Body of pancreas (tissue), 4 donors: ENCODE measurements around the gene AKAP6. TPM values are rescaled to one million over a fixed set of nuclear protein-coding genes. Genes with fewer than 3 reads are reported as not detected.

Experiments
- ATAC-seq: fragments of 150-250 bp; one replicate; pipeline ENCODE4 v1.9.1; 2016
- DNase-seq, 4 donors: peaks; one replicate each; pipeline ENCODE4 v3.0.0-alpha.2; 2019
- H3K27ac ChIP-seq, 4 donors: fragments of 200-600 bp; sonication (generic); 1 replicate in 3 of 4; 2 replicates in 1 of 4; pipeline versions ENCODE4 v1.5.1 to v1.6.1; 2016 to 2019; ENCODE audit warnings: mild to moderate bottlenecking in 1 of 4, mixed read lengths in 1 of 4, moderate library complexity in 1 of 4
- H3K27me3 ChIP-seq, 2 donors: fragments of 200-600 bp; sonication (generic); one replicate each; pipeline ENCODE4 v1.6.0; 2016; ENCODE audit warnings: mild to moderate bottlenecking in 1 of 2
- H3K36me3 ChIP-seq, 2 donors: fragments of 200-600 bp; sonication (generic); replicated peaks in 1 of 2; 2 replicates each; pipeline ENCODE4 v1.5.1; 2016; ENCODE audit warnings: low read depth in 2 of 2; ENCODE audit not compliant: insufficient read depth in 1 of 2
- H3K4me1 ChIP-seq: fragments of 200-600 bp; sonication (generic); one replicate; pipeline ENCODE4 v1.6.0; 2016
- H3K4me3 ChIP-seq, 2 donors: fragments of 200-600 bp; sonication (generic); 1 replicate in 1 of 2; 2 replicates in 1 of 2; pipeline ENCODE4 v1.5.1; 2016 to 2019
- H3K9me3 ChIP-seq, 3 donors: fragments of 200-600 bp; sonication (generic); 1 replicate in 2 of 3; 2 replicates in 1 of 3; pipeline ENCODE4 v1.5.1; 2016
- POLR2A ChIP-seq, 3 donors: fragments of 450-650 bp; IDR thresholded peaks; one replicate each; pipeline ENCODE4 v1.6.1; 2016; ENCODE audit warnings: antibody characterized with exemption in 3 of 3, mild to moderate bottlenecking in 2 of 3
- WGBS, 2 donors: methylation state at CpG; one replicate each; pipeline ENCODE4 v1.1.5; 2017; 5-methylcytosine and 5-hydroxymethylcytosine counted together
- intact Hi-C: fragments of 100-400 bp; cut with DNase I; formaldehyde crosslinking; loops from one replicate; pipeline ENCODE4 v1.15.1; 2023
- total RNA-seq, 2 donors: library from RNA; depleted of rRNA; stranded (reverse); fragments of >200 nt; gene quantifications; one replicate each; pipeline ENCODE4 v1.1.0, GENCODE V29; 2016
- TF ChIP-seq, protein P1 (sequence below), 7 experiments: fragments of 450-650 bp in 4 of 7; fragments of 200-600 bp in 3 of 7; sonication (generic) in 3 of 7; IDR thresholded peaks; one replicate each; pipeline ENCODE4 v1.5.1; 2016 to 2019; ENCODE audit warnings: antibody characterized with exemption in 7 of 7

Gene AKAP6
- total RNA-seq, 2 donors from 2014 or later, result 2.0 to 2.9 TPM

DNA sequence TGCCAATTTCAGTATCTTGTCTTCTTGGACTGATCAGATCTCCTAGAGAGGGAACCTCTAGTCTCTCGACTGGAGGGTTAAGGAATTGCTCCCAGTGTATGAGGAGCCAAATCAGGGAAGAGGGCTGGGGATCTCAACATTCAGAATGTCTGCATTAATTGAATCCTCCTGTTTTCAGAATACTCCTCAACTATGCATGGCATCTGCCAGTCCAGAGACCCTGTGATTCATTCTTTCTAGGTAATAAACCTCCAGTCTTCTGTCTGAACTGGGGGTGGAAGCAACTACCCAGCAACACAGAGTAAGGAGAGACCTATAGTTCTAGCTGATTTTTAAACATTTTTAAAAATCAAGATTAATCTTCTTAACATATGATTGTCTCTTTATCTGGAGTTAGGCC lies 92.7 kb downstream of the AKAP6 start:
- no peaks in the 10 kb centered on the region for H3K9me3 ChIP-seq
- H3K27me3 ChIP-seq, result no peaks in the 10 kb centered on the region
- ATAC-seq (no peak), DNase-seq (no peak)
- intact Hi-C loops, result no loop called here
- H3K36me3 ChIP-seq, result no peaks in the 10 kb centered on the region
- no peak overlapping the region for H3K27ac ChIP-seq
- no peaks in the 10 kb centered on the region for H3K4me1 ChIP-seq
- no peak overlapping the region for H3K4me3 ChIP-seq
- TF ChIP-seq POLR2A (IDR thresholded peaks at IDR 0.05), result no peak
- TF ChIP-seq, protein P1, sequence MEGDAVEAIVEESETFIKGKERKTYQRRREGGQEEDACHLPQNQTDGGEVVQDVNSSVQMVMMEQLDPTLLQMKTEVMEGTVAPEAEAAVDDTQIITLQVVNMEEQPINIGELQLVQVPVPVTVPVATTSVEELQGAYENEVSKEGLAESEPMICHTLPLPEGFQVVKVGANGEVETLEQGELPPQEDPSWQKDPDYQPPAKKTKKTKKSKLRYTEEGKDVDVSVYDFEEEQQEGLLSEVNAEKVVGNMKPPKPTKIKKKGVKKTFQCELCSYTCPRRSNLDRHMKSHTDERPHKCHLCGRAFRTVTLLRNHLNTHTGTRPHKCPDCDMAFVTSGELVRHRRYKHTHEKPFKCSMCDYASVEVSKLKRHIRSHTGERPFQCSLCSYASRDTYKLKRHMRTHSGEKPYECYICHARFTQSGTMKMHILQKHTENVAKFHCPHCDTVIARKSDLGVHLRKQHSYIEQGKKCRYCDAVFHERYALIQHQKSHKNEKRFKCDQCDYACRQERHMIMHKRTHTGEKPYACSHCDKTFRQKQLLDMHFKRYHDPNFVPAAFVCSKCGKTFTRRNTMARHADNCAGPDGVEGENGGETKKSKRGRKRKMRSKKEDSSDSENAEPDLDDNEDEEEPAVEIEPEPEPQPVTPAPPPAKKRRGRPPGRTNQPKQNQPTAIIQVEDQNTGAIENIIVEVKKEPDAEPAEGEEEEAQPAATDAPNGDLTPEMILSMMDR (IDR thresholded peaks at IDR 0.05), result no peak
- WGBS, 2 donors, result 67 to 92% methylated on average over 1 of the region's 1 CpG

DNA sequence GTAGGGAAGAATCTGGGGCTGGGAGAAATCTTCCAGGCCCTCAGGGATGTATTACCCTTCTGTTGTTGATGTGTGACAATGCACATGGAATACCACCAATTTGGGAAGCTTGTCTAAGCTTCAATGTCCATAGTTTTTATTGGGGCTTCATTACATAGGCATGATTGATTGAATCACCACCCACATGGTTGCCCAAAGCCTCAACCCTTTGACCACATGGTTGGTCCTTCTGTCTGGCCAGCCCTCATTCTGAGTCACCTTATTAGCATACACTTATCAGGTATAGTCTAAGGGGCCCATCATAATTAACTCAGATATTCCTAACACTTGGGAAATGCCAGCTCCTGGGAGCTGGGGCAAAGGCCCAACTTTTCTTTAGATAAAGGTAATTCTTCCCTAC lies 93.3 kb downstream of the AKAP6 start:
- Histone ChIP-seq H3K27me3 (no peaks in the 10 kb centered on the region), H3K4me1 (no peaks in the 10 kb centered on the region), H3K9me3 (no peaks in the 10 kb centered on the region), H3K4me3 (no peak overlapping the region), H3K27ac (no peak overlapping the region), H3K36me3 (no peaks in the 10 kb centered on the region)
- no peak for DNase-seq
- intact Hi-C loops, result no loop called here
- ATAC-seq, result no peak
- TF ChIP-seq POLR2A (IDR thresholded peaks at IDR 0.05), result no peak
- TF ChIP-seq, protein P1 (IDR thresholded peaks at IDR 0.05), result no peak

DNA sequence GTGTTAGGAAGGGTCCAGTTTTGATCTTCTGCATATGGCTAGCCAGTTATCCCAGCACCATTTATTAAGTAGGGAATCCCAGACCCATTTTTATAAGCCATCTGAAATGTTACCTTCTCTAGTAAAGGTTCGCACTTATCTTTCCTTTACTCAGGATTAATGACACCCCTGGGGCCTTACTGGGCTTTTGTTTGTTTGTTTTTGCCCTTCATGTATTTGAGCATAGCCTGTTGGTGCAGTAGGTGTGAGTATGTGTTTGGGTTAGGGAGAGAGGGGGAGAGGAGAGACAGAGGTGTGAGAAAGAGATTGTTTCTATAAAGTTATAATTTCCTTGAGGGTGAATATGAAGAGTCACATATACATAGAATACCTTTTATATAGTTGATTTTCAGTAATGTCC lies 96.9 kb downstream of the AKAP6 start:
- no peak for TF ChIP-seq POLR2A (IDR thresholded peaks at IDR 0.05)
- TF ChIP-seq, protein P1 (IDR thresholded peaks at IDR 0.05), result no peak
- DNase-seq (no peak), ATAC-seq (no peak)
- intact Hi-C loops, result no loop called here
- no peak overlapping the region for H3K27ac ChIP-seq
- no peak overlapping the region for H3K4me3 ChIP-seq
- H3K27me3 ChIP-seq, result no peaks in the 10 kb centered on the region
- H3K9me3 ChIP-seq, result no peaks in the 10 kb centered on the region
- WGBS, 2 donors, result 28 to 44% methylated on average over 1 of the region's 1 CpG
- no peaks in the 10 kb centered on the region for H3K4me1 ChIP-seq
- H3K36me3 ChIP-seq, result no peaks in the 10 kb centered on the region

DNA sequence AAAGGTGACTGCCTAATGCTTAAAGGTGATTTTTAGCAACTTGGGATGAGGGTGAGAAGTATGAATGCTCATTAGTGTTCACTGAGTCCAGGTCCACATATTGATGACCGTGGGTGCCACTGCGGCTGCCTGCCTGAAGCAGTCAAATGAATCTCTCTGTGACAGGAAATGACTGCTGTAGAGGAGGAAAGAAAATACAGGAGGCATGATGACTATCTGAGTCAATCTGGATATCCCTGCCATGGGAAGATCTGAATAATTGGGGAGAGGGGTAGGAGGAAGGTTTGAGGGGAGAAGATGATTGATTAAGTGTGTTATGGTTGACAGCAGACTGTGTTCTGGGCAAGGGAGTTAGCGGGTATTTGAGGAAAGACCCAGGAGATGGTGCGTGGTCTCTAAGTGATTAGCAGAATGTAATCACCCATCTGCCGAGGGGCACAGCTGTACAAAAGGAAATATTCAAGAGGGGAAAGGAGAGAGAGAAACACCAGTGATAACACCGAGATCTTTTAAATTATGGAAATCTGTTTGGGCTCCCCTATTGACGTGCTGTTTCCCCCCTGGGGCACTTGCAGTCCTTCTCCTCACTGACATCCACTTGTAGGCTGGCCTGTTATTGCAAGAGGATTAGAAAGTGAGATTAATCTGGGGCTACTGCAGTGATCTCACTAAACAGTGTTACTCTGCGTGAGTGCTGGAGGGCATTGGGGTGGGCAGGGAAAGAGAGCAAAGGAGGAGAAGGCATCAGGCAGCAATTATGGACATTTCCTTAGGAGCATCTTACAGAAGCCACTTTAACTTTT lies 97.7 kb downstream of the AKAP6 start:
- H3K27ac ChIP-seq, result no peak overlapping the region
- WGBS, 2 donors, result 74 to 80% methylated on average over 8 of the region's 8 CpGs
- intact Hi-C loops, result no loop called here

More for the DNA sequence above, 97.7 kb downstream of the AKAP6 start:
- no peak overlapping the region for H3K4me3 ChIP-seq
- H3K36me3 ChIP-seq, result no peaks in the 10 kb centered on the region
- ATAC-seq (no peak), DNase-seq (no peak)
- TF ChIP-seq, protein P1 (IDR thresholded peaks at IDR 0.05), result no peak
- TF ChIP-seq POLR2A (IDR thresholded peaks at IDR 0.05), result no peak
- no peaks in the 10 kb centered on the region for H3K27me3 ChIP-seq
- H3K4me1 ChIP-seq, result no peaks in the 10 kb centered on the region
- H3K9me3 ChIP-seq, result no peaks in the 10 kb centered on the region
